ENCODE data around the gene PSAP.

PSAP gene

GRCh38 chr10:71842856-71843686 lies 8.0 kb downstream of the PSAP start:
- Histone ChIP-seq H2AFZ (ENCODE audit: low read depth, low read length) (no peak overlapping the region), H3K4me1 (ENCODE audit: low read length) (peaks cover 7% of the 10 kb centered on the region), H3K27ac (ENCODE audit: low read length) (no peak overlapping the region), H4K20me1 (ENCODE audit: insufficient read depth, low read length) (peaks cover 70% of the 10 kb centered on the region), H3K4me2 (ENCODE audit: low read length) (no peak overlapping the region), H3K36me3 (replicated peaks; ENCODE audit: low read depth, low read length) (no peaks in the 10 kb centered on the region), H3K27me3 (ENCODE audit: low read depth, low read length) (peaks cover 37% of the 10 kb centered on the region), H3K9ac (ENCODE audit: low read length) (no peak overlapping the region), H3K4me3 (ENCODE audit: low read length) (no peak overlapping the region), H3K9me3 (ENCODE audit: insufficient read depth, low read length) (no peaks in the 10 kb centered on the region), H3K79me2 (ENCODE audit: low read length) (peaks cover 22% of the 10 kb centered on the region)
- TF ChIP-seq EZH2phosphoT487 (IDR thresholded peaks at IDR 0.05; ENCODE audit: low read depth) (no peak), CTCF (IDR thresholded peaks at IDR 0.05; ENCODE audit: low read depth, low read length) (no peak)

- Histone ChIP-seq H3K79me2 (ENCODE audit: low read length) (peaks cover 24% of the 10 kb centered on the region), H3K9ac (ENCODE audit: low read length) (no peak overlapping the region), H3K4me2 (ENCODE audit: low read length) (no peak overlapping the region), H3K36me3 (replicated peaks; ENCODE audit: low read depth, low read length) (no peaks in the 10 kb centered on the region), H3K4me1 (ENCODE audit: low read length) (peaks cover 10% of the 10 kb centered on the region), H3K9me3 (ENCODE audit: insufficient read depth, low read length) (no peaks in the 10 kb centered on the region), H3K4me3 (ENCODE audit: low read length) (no peak overlapping the region), H3K27me3 (ENCODE audit: low read depth, low read length) (peaks cover 44% of the 10 kb centered on the region), H4K20me1 (ENCODE audit: insufficient read depth, low read length) (peaks cover 73% of the 10 kb centered on the region), H3K27ac (ENCODE audit: low read length) (no peak overlapping the region), H2AFZ (ENCODE audit: low read depth, low read length) (no peak overlapping the region)
- TF ChIP-seq EZH2phosphoT487 (IDR thresholded peaks at IDR 0.05; ENCODE audit: low read depth), result no peak
- no peak for TF ChIP-seq CTCF (IDR thresholded peaks at IDR 0.05; ENCODE audit: low read depth, low read length)
Measured at GRCh38 chr10:71842422-71842821, 8.6 kb downstream of the PSAP start.

GRCh38 chr10:71840958-71841335 lies 10.1 kb downstream of the PSAP start:
- TF ChIP-seq CTCF (IDR thresholded peaks at IDR 0.05; ENCODE audit: low read depth, low read length), result no peak
- no peak for TF ChIP-seq EZH2phosphoT487 (IDR thresholded peaks at IDR 0.05; ENCODE audit: low read depth)
- peaks cover 82% of the 10 kb centered on the region for H4K20me1 ChIP-seq (ENCODE audit: insufficient read depth, low read length)
- peaks cover 25% of the 10 kb centered on the region for H3K4me1 ChIP-seq (ENCODE audit: low read length)
- H3K27ac ChIP-seq (ENCODE audit: low read length), result no peak overlapping the region
- H3K9me3 ChIP-seq (ENCODE audit: insufficient read depth, low read length), result no peaks in the 10 kb centered on the region
- no peak overlapping the region for H3K4me2 ChIP-seq (ENCODE audit: low read length)
- H3K4me3 ChIP-seq (ENCODE audit: low read length), result no peak overlapping the region
- peaks cover 48% of the 10 kb centered on the region for H3K27me3 ChIP-seq (ENCODE audit: low read depth, low read length)
- no peak overlapping the region for H3K9ac ChIP-seq (ENCODE audit: low read length)
- H2AFZ ChIP-seq (ENCODE audit: low read depth, low read length), result no peak overlapping the region
- H3K79me2 ChIP-seq (ENCODE audit: low read length), result peaks cover 30% of the 10 kb centered on the region
- H3K36me3 ChIP-seq (replicated peaks; ENCODE audit: low read depth, low read length), result no peaks in the 10 kb centered on the region

GRCh38 chr10:71840177-71840957 lies 10.7 kb downstream of the PSAP start:
- Histone ChIP-seq H2AFZ (ENCODE audit: low read depth, low read length) (no peak overlapping the region), H3K27ac (ENCODE audit: low read length) (no peak overlapping the region), H4K20me1 (ENCODE audit: insufficient read depth, low read length) (peaks cover 82% of the 10 kb centered on the region), H3K9ac (ENCODE audit: low read length) (no peak overlapping the region), H3K4me1 (ENCODE audit: low read length) (peaks cover 30% of the 10 kb centered on the region), H3K4me2 (ENCODE audit: low read length) (no peak overlapping the region), H3K4me3 (ENCODE audit: low read length) (no peak overlapping the region), H3K9me3 (ENCODE audit: insufficient read depth, low read length) (no peaks in the 10 kb centered on the region), H3K79me2 (ENCODE audit: low read length) (peaks cover 26% of the 10 kb centered on the region), H3K27me3 (ENCODE audit: low read depth, low read length) (peaks cover 50% of the 10 kb centered on the region), H3K36me3 (replicated peaks; ENCODE audit: low read depth, low read length) (no peaks in the 10 kb centered on the region)
- TF ChIP-seq EZH2phosphoT487 (IDR thresholded peaks at IDR 0.05; ENCODE audit: low read depth) (no peak), CTCF (IDR thresholded peaks at IDR 0.05; ENCODE audit: low read depth, low read length) (no peak)

Measured in OCI-LY3 (cell line).